Chondrocyte (in vitro differentiated cells): ENCODE data around the gene RXRA. TPM values are rescaled to one million over a fixed set of nuclear protein-coding genes. Genes with fewer than 3 reads are reported as not detected.

Experiments
- DNase-seq: peaks from one replicate; pipeline ENCODE4 v3.0.0; 2021; ENCODE audit warnings: mixed read lengths, low spot score
- H3K27ac Mint-ChIP-seq: one replicate; pipeline ENCODE4 v1.8.0; 2021; ENCODE audit warnings: mild to moderate bottlenecking, moderate library complexity, mixed read lengths; ENCODE audit not compliant: unreplicated experiment
- H3K27me3 Mint-ChIP-seq: 2 replicates; pipeline ENCODE4 v1.8.0; 2021; ENCODE audit warnings: low read depth, mixed read lengths
- H3K36me3 Mint-ChIP-seq: 2 replicates; pipeline ENCODE4 v1.8.0; 2021; ENCODE audit warnings: low read depth, mixed read lengths
- H3K4me1 Mint-ChIP-seq: 2 replicates; pipeline ENCODE4 v1.8.0; 2021; ENCODE audit warnings: low read depth, mild to moderate bottlenecking, mixed read lengths
- H3K4me3 Mint-ChIP-seq: one replicate; pipeline ENCODE4 v1.8.0; 2021; ENCODE audit warnings: mild to moderate bottlenecking, moderate library complexity, mixed read lengths; ENCODE audit not compliant: unreplicated experiment
- H3K9me3 Mint-ChIP-seq: 2 replicates; pipeline ENCODE4 v1.8.0; 2021; ENCODE audit warnings: low read depth, mixed read lengths
- CTCF ChIP-seq: fragments of 200-600 bp; sonication (generic); IDR thresholded peaks from 2 replicates; pipeline ENCODE4 v1.5.0; 2021; ENCODE audit warnings: antibody characterized with exemption, mild to moderate bottlenecking, moderate library complexity
- total RNA-seq: library from RNA; stranded (reverse); gene quantifications from 3 replicates; pipeline ENCODE4 v1.2.1, GENCODE V29; 2021

Gene RXRA
- total RNA-seq, 1 donor from 2014 or later: 27.3 TPM

- H3K9me3 Mint-ChIP-seq: no peaks in the 10 kb centered on the region
- no peaks in the 10 kb centered on the region for H3K36me3 Mint-ChIP-seq
- no peak overlapping the region for H3K27ac Mint-ChIP-seq
- H3K4me3 Mint-ChIP-seq: no peak overlapping the region
- no peak for DNase-seq
- H3K4me1 Mint-ChIP-seq: peaks cover 7% of the 10 kb centered on the region
- no peaks in the 10 kb centered on the region for H3K27me3 Mint-ChIP-seq
- TF ChIP-seq CTCF: no peak
Measured at GRCh38 chr9:134358662-134359319, 32.5 kb downstream of the RXRA start.

DNA sequence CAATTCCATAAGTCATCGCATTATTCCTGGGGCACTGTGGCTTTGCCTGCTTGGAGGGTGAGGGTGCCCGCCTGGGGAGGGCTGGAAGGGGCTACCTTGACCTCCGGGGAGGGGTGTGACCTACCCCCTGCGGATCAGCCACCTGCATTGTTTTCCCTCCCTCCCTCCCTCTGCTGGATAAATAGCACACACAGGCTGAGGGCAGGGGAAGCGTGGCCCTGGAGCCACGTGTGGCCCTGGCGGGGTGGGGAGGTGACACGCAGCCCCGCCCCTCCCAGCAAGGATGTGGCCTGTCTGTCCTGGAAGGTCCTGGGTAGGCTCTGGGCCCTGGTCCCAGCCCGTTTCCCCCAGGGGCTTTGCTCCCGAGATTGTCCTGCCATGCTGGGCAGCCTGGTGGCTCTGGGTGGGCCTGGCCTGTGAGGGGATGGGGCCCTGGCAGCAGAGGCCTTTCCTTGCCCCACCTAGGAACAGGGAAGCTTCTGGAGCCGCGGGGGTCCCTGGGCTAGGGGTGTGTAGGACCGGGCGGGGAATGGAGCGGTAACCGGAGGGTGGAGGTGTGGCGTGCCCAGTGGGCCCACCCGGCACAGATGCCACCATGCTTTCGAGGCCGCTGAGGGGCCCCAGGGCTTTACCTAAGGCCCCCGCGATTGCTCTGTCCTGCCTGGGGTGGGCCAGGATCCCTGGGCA, 33.4 kb downstream of the RXRA start:
- peaks cover 5% of the 10 kb centered on the region for H3K4me1 Mint-ChIP-seq
- no peak for TF ChIP-seq CTCF
- no peak for DNase-seq
- no peak overlapping the region for H3K4me3 Mint-ChIP-seq
- no peaks in the 10 kb centered on the region for H3K27me3 Mint-ChIP-seq
- no peaks in the 10 kb centered on the region for H3K36me3 Mint-ChIP-seq
- H3K9me3 Mint-ChIP-seq: no peaks in the 10 kb centered on the region
- no peak overlapping the region for H3K27ac Mint-ChIP-seq

GRCh38 chr9:134360180-134360759, 34.0 kb downstream of the RXRA start:
- Mint-ChIP-seq H3K36me3 (no peaks in the 10 kb centered on the region), H3K27ac (no peak overlapping the region), H3K27me3 (no peaks in the 10 kb centered on the region), H3K4me1 (peaks cover 6% of the 10 kb centered on the region), H3K4me3 (no peak overlapping the region), H3K9me3 (no peaks in the 10 kb centered on the region)
- TF ChIP-seq CTCF: no peak
- DNase-seq: no peak

GRCh38 chr9:134360897-134361296, 34.6 kb downstream of the RXRA start:
- no peaks in the 10 kb centered on the region for H3K36me3 Mint-ChIP-seq
- H3K4me1 Mint-ChIP-seq: peaks cover 13% of the 10 kb centered on the region
- H3K27me3 Mint-ChIP-seq: no peaks in the 10 kb centered on the region
- no peak overlapping the region for H3K4me3 Mint-ChIP-seq
- H3K27ac Mint-ChIP-seq: no peak overlapping the region
- TF ChIP-seq CTCF: no peak
- no peak for DNase-seq
- no peaks in the 10 kb centered on the region for H3K9me3 Mint-ChIP-seq

- TF ChIP-seq CTCF: no peak
- Mint-ChIP-seq H3K9me3 (no peaks in the 10 kb centered on the region), H3K4me3 (no peak overlapping the region), H3K27me3 (no peaks in the 10 kb centered on the region), H3K36me3 (no peaks in the 10 kb centered on the region), H3K27ac (no peak overlapping the region), H3K4me1 (peaks cover 17% of the 10 kb centered on the region)
- DNase-seq: no peak
Measured at GRCh38 chr9:134361426-134361825, 35.2 kb downstream of the RXRA start.
